SK-N-SH (cell line): ENCODE data around the gene DENND1A. TPM values are rescaled to one million over a fixed set of nuclear protein-coding genes. Genes with fewer than 3 reads are reported as not detected.
"Not testable (repeated sequence)": the region's sequence is repeated elsewhere in the genome, so short reads cannot be mapped to it uniquely, and the experiment has no call there.

Experiments
- CTCF ChIA-PET: fragments of 300-600, 350-600 bp; formaldehyde crosslinking; extraction: SDS; loops from one replicate; lab custom pipeline; 2021; lab: Yijun Ruan, JAX
- POLR2A ChIA-PET: fragments of 350-600 bp; sonication (Branson Sonifier 250); formaldehyde crosslinking; extraction: SDS; loops from one replicate; lab custom pipeline; 2020; ENCODE audit warnings: antibody characterized with exemption, inconsistent platforms; lab: Yijun Ruan, JAX
- DNase-seq: peaks from one replicate; pipeline ENCODE4 v3.0.0; 2012
- H2AFZ ChIP-seq: fragments of 200-600 bp; sonication (generic); 2 replicates; pipeline ENCODE4 v1.8.1; 2016; ENCODE audit warnings: antibody characterized with exemption, mild to moderate bottlenecking, low read depth
- H3F3A ChIP-seq: fragments of 200-600 bp; sonication (generic); replicated peaks from 2 replicates; pipeline ENCODE3; 2016; ENCODE audit warnings: antibody characterized with exemption, mild to moderate bottlenecking; ENCODE audit not compliant: insufficient read depth
- H3K27ac ChIP-seq, 2 experiments: fragments of 200-500 bp in 1 of 2; fragments of 200-600 bp in 1 of 2; sonication (Bioruptor generic) in 1 of 2; sonication (generic), shearing (Covaris generic) in 1 of 2; 2 replicates each; pipeline versions ENCODE4 v1.5.1 to v1.6.1; 2014 to 2016; ENCODE audit warnings: low read depth in 2 of 2, inconsistent platforms in 1 of 2, low read length in 1 of 2, mild to moderate bottlenecking in 1 of 2, mixed read lengths in 1 of 2
- H3K27me3 ChIP-seq: fragments of 200-600 bp; sonication (generic), shearing (Covaris generic); 2 replicates; pipeline ENCODE4 v1.6.1; 2016; ENCODE audit warnings: mixed run types; ENCODE audit not compliant: insufficient read depth
- H3K36me3 ChIP-seq, 2 experiments: fragments of 200-500 bp in 1 of 2; fragments of 200-600 bp in 1 of 2; sonication (Bioruptor generic) in 1 of 2; sonication (generic) in 1 of 2; replicated peaks in 1 of 2; 2 replicates each; pipeline versions ENCODE3 to v1.5.1; 2014 to 2016; ENCODE audit warnings: low read length in 1 of 2, mild to moderate bottlenecking in 1 of 2; ENCODE audit not compliant: insufficient read depth in 2 of 2, control insufficient read depth in 1 of 2
- H3K4me1 ChIP-seq, 2 experiments: fragments of 200-500 bp in 1 of 2; fragments of 200-600 bp in 1 of 2; sonication (Bioruptor generic) in 1 of 2; sonication (generic), shearing (Covaris generic) in 1 of 2; 2 replicates each; pipeline versions ENCODE4 v1.5.1 to v1.6.1; 2014 to 2016; ENCODE audit warnings: low read depth in 1 of 2, low read length in 1 of 2, mixed run types in 1 of 2; ENCODE audit not compliant: insufficient read depth in 2 of 2, control insufficient read depth in 1 of 2
- H3K4me2 ChIP-seq: fragments of 200-600 bp; sonication (generic), shearing (Covaris generic); 2 replicates; pipeline ENCODE4 v1.6.1; 2017; ENCODE audit warnings: mixed run types
- H3K4me3 ChIP-seq, 2 experiments: fragments of 200-500 bp in 1 of 2; fragments of 200-600 bp in 1 of 2; sonication (Bioruptor generic) in 1 of 2; sonication (generic), shearing (Covaris generic) in 1 of 2; 2 replicates each; pipeline versions ENCODE4 v1.5.1 to v1.8.1; 2014 to 2016; ENCODE audit warnings: low read depth in 2 of 2, inconsistent platforms in 1 of 2, low read length in 1 of 2, mild to moderate bottlenecking in 1 of 2, mixed read lengths in 1 of 2, moderate library complexity in 1 of 2
- H3K79me2 ChIP-seq: fragments of 200-600 bp; sonication (generic); 2 replicates; pipeline ENCODE4 v1.8.1; 2017; ENCODE audit warnings: mild to moderate bottlenecking; ENCODE audit not compliant: insufficient read depth
- H3K9ac ChIP-seq: fragments of 200-600 bp; sonication (generic); 2 replicates; pipeline ENCODE4 v1.6.1; 2017; ENCODE audit warnings: mixed run types
- H3K9me2 ChIP-seq: fragments of 200-600 bp; sonication (generic); 2 replicates; pipeline ENCODE4 v1.6.1; 2017; ENCODE audit warnings: mixed run types
- H3K9me3 ChIP-seq: fragments of 200-600 bp; sonication (generic); 2 replicates; pipeline ENCODE4 v1.6.1; 2017; ENCODE audit warnings: mixed run types, mild to moderate bottlenecking, moderate library complexity
- H4K20me1 ChIP-seq: fragments of 200-600 bp; sonication (generic); 2 replicates; pipeline ENCODE4 v1.6.1; 2017; ENCODE audit warnings: mild to moderate bottlenecking, mixed run types; ENCODE audit not compliant: insufficient read depth
- IRF3 ChIP-seq: fragments of 150-350 bp; IDR thresholded peaks from 2 replicates; pipeline ENCODE4 v1.6.1; 2016; ENCODE audit warnings: mild to moderate bottlenecking, low read depth, low read length
- MAX ChIP-seq: IDR thresholded peaks from 2 replicates; pipeline ENCODE4 v1.4.0; 2012; ENCODE audit warnings: low read depth
- MXI1 ChIP-seq: IDR thresholded peaks from 2 replicates; pipeline ENCODE4 v1.6.1; 2012; ENCODE audit warnings: mild to moderate bottlenecking, low read depth, low read length, improper control_type of control experiment
- TAF1 ChIP-seq: IDR thresholded peaks from 2 replicates; pipeline ENCODE4 v1.6.1; 2012; ENCODE audit warnings: low read depth, mild to moderate bottlenecking, low read length, moderate library complexity, borderline replicate concordance
- WGBS: methylation state at CpG from one replicate; pipeline ENCODE4 v1.1.6; 2017; ENCODE audit warnings: low lambda C conversion rate; 5-methylcytosine and 5-hydroxymethylcytosine counted together
- polyA plus RNA-seq, 3 experiments: library from polyadenylated mRNA; depleted of rRNA; stranded (reverse); fragments of >200 nt; gene quantifications; 2 replicates each; pipeline ENCODE4 v1.2.3, GENCODE V29; 2012
- TF ChIP-seq, protein P1 (sequence below): IDR thresholded peaks from 2 replicates; pipeline ENCODE4 v1.4.0; 2012; ENCODE audit warnings: low read depth, borderline replicate concordance
- TF ChIP-seq, protein P2 (sequence below): IDR thresholded peaks from 2 replicates; pipeline ENCODE4 v1.6.1; 2012; ENCODE audit warnings: mild to moderate bottlenecking, low read depth, low read length, moderate library complexity

The DENND1A gene
- polyA plus RNA-seq, 1 of the 3 experiments (the other 2 are of a cell fraction), result 25.4 TPM

DNA sequence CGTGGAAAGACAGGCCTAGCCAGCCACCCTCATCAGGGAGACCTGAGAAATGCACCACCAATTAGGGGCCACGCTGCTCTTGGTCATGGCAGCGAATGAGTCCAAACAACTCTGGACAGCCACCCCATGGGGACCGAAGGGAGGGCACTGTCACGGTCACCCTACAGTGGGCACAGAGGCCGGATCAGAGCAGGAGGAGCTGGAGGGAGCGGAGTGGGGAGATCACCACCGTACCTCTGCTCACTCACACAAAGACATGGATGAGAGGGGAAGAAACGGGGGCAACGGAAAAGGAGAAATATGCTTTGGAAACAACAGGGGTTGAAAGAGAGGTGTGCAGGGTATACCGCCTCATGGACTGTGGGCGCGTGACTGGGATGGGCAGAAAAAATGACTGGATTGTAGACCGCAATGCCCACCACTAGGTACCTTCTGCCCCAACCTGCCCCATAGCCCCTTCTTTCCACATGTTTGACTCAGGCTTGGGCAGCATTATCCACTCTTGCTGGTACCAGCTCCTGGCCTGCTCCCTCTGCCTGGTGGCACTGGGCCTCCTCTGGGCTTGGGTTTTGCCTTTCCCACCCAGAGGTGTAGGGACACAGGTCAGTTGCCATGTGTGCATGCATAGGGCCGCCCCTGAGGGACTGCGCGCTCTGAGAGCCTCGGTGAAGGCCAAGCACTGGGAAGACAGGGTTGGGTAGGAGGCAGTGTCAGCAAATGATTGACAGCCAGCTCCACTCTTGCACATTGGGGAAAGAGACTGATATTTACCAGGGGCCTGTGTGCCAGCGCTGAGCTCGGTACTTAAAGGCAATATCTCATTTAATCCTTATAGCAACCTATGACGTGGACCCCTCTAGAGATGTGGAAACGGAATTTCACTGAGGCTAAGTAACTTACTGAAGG is 497.3 kb downstream of the DENND1A start (continued):
- TF ChIP-seq IRF3, result no peak
- TF ChIP-seq TAF1, result no peak
- no peak for TF ChIP-seq MXI1
- TF ChIP-seq, all 33 proteins: peak for 0

GRCh38 chr9:123431581-123431980 is 498.3 kb downstream of the DENND1A start:
- no peak overlapping the region for H3K4me2 ChIP-seq
- no peaks in the 10 kb centered on the region for H4K20me1 ChIP-seq
- CTCF ChIA-PET, result no interaction called here
- DNase-seq, result no peak
- no peak overlapping the region for H3K9ac ChIP-seq
- H3K27me3 ChIP-seq, result no peaks in the 10 kb centered on the region
- TF ChIP-seq, protein P1, sequence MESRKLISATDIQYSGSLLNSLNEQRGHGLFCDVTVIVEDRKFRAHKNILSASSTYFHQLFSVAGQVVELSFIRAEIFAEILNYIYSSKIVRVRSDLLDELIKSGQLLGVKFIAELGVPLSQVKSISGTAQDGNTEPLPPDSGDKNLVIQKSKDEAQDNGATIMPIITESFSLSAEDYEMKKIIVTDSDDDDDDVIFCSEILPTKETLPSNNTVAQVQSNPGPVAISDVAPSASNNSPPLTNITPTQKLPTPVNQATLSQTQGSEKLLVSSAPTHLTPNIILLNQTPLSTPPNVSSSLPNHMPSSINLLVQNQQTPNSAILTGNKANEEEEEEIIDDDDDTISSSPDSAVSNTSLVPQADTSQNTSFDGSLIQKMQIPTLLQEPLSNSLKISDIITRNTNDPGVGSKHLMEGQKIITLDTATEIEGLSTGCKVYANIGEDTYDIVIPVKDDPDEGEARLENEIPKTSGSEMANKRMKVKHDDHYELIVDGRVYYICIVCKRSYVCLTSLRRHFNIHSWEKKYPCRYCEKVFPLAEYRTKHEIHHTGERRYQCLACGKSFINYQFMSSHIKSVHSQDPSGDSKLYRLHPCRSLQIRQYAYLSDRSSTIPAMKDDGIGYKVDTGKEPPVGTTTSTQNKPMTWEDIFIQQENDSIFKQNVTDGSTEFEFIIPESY, result no peak
- TF ChIP-seq, protein P2, sequence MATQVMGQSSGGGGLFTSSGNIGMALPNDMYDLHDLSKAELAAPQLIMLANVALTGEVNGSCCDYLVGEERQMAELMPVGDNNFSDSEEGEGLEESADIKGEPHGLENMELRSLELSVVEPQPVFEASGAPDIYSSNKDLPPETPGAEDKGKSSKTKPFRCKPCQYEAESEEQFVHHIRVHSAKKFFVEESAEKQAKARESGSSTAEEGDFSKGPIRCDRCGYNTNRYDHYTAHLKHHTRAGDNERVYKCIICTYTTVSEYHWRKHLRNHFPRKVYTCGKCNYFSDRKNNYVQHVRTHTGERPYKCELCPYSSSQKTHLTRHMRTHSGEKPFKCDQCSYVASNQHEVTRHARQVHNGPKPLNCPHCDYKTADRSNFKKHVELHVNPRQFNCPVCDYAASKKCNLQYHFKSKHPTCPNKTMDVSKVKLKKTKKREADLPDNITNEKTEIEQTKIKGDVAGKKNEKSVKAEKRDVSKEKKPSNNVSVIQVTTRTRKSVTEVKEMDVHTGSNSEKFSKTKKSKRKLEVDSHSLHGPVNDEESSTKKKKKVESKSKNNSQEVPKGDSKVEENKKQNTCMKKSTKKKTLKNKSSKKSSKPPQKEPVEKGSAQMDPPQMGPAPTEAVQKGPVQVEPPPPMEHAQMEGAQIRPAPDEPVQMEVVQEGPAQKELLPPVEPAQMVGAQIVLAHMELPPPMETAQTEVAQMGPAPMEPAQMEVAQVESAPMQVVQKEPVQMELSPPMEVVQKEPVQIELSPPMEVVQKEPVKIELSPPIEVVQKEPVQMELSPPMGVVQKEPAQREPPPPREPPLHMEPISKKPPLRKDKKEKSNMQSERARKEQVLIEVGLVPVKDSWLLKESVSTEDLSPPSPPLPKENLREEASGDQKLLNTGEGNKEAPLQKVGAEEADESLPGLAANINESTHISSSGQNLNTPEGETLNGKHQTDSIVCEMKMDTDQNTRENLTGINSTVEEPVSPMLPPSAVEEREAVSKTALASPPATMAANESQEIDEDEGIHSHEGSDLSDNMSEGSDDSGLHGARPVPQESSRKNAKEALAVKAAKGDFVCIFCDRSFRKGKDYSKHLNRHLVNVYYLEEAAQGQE, result no peak
- TF ChIP-seq MAX, result no peak
- WGBS, result 67% methylated on average over 1 of the region's 2 CpGs
- H3K36me3 ChIP-seq, result peaks cover 0 to 6% of the 10 kb centered on the region in 2 experiments
- POLR2A ChIA-PET, result no interaction called here
- no peaks in the 10 kb centered on the region for H3K9me2 ChIP-seq
- no peaks in the 10 kb centered on the region for H3K9me3 ChIP-seq
- H3K27ac ChIP-seq, result no peak overlapping the region
- H3K4me1 ChIP-seq, result no peaks in the 10 kb centered on the region
- H3K79me2 ChIP-seq, result no peaks in the 10 kb centered on the region
- no peak overlapping the region for H2AFZ ChIP-seq
- H3K4me3 ChIP-seq, result no peak overlapping the region
- no peaks in the 10 kb centered on the region for H3F3A ChIP-seq

- CTCF ChIA-PET, H3K9ac ChIP-seq, H3K27me3 ChIP-seq, H3K9me2 ChIP-seq, H3K36me3 ChIP-seq, H3F3A ChIP-seq, H3K4me1 ChIP-seq, H3K4me3 ChIP-seq, H3K27ac ChIP-seq, H3K79me2 ChIP-seq, H4K20me1 ChIP-seq, POLR2A ChIA-PET, DNase-seq, H3K4me2 ChIP-seq, H3K9me3 ChIP-seq, H2AFZ ChIP-seq: not testable (repeated sequence)
- 100% methylated on average over 1 of the region's 1 CpG for whole genome bisulfite sequencing
Measured at GRCh38 chr9:123428450-123428849, 501.5 kb downstream of the DENND1A start.
